ENCODE measurements around the gene CBLN4.

DNA sequence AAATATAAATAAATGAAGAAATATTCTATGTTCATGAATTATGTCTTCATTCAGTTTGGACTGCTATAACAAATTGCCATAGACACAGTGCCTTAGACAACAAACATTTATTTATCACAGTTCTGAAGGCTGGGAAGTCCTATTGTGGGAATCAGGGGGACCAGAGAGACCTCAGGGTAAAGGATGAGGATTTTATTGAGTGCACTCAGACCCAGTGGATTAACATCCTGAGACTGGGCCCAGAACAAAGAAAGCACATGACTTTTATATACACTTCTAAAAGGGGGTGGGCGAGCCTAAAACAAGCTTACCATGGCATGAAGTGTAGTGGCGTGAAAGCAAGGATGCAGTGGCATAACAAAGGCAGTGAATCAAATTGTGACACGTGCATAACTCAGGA, 26.9 kb upstream of the CBLN4 start:
- TF ChIP-seq, protein P1, sequence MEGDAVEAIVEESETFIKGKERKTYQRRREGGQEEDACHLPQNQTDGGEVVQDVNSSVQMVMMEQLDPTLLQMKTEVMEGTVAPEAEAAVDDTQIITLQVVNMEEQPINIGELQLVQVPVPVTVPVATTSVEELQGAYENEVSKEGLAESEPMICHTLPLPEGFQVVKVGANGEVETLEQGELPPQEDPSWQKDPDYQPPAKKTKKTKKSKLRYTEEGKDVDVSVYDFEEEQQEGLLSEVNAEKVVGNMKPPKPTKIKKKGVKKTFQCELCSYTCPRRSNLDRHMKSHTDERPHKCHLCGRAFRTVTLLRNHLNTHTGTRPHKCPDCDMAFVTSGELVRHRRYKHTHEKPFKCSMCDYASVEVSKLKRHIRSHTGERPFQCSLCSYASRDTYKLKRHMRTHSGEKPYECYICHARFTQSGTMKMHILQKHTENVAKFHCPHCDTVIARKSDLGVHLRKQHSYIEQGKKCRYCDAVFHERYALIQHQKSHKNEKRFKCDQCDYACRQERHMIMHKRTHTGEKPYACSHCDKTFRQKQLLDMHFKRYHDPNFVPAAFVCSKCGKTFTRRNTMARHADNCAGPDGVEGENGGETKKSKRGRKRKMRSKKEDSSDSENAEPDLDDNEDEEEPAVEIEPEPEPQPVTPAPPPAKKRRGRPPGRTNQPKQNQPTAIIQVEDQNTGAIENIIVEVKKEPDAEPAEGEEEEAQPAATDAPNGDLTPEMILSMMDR (IDR thresholded peaks at IDR 0.05), result no peak
- TF ChIP-seq POLR2A (IDR thresholded peaks at IDR 0.05), result no peak

All from uterus (tissue), 2 donors.